ENCODE data around the gene ZMYND10.

GRCh38 chr3:50325497-50326181 lies 19.9 kb downstream of the ZMYND10 start:
- TF ChIP-seq EZH2 (IDR thresholded peaks at IDR 0.05; ENCODE audit: borderline replicate concordance, low read length) (no peak), CTCF (conservative IDR thresholded peaks at IDR 0.05 in 1 of 2, IDR thresholded peaks at IDR 0.05 in 1 of 2; ENCODE audit: extremely low read depth in 1 of 2, insufficient read depth in 1 of 2, low read depth in 1 of 2, low read length in 2 of 2) (no peak)
